HEK293T (cell line): ENCODE data around the gene TMBIM4.

Experiments used
- BHLHE40 ChIP-seq: fragments of 450-650 bp; IDR thresholded peaks from 2 replicates; pipeline ENCODE4 v1.6.1; 2016; ENCODE audit warnings: mild to moderate bottlenecking, moderate library complexity, borderline replicate concordance
- CTBP1 ChIP-seq: fragments of 450-650 bp; IDR thresholded peaks from 2 replicates; pipeline ENCODE4 v1.6.1; 2016; ENCODE audit warnings: borderline replicate concordance
- ELF4 ChIP-seq: fragments of 450-650 bp; IDR thresholded peaks from 2 replicates; pipeline ENCODE4 v1.6.1; 2017; ENCODE audit warnings: antibody characterized with exemption
- FOXA1 ChIP-seq: fragments of 450-650 bp; IDR thresholded peaks from 2 replicates; pipeline ENCODE4 v1.6.1; 2016; ENCODE audit warnings: mild to moderate bottlenecking
- FOXM1 ChIP-seq: fragments of 450-650 bp; IDR thresholded peaks from 2 replicates; pipeline ENCODE4 v1.6.1; 2017; ENCODE audit warnings: mild to moderate bottlenecking, borderline replicate concordance
- HDGF ChIP-seq: fragments of 450-650 bp; IDR thresholded peaks from 2 replicates; pipeline ENCODE4 v1.6.1; 2017; ENCODE audit warnings: antibody characterized with exemption, borderline replicate concordance
- LEF1 ChIP-seq: fragments of 450-650 bp; IDR thresholded peaks from 2 replicates; pipeline ENCODE4 v1.6.1; 2017; ENCODE audit warnings: mild to moderate bottlenecking, borderline replicate concordance
- PKNOX1 ChIP-seq: fragments of 450-650 bp; IDR thresholded peaks from 2 replicates; pipeline ENCODE4 v1.6.1; 2016
- SP1 ChIP-seq: fragments of 450-650 bp; IDR thresholded peaks from 2 replicates; pipeline ENCODE4 v1.6.1; 2017
- ZNF384 ChIP-seq: fragments of 450-650 bp; IDR thresholded peaks from 2 replicates; pipeline ENCODE4 v1.6.1; 2016

GRCh38 chr12:66159123-66159522, 10.7 kb downstream of the TMBIM4 start:
- no peak for TF ChIP-seq BHLHE40
- TF ChIP-seq ELF4 = no peak
- no peak for TF ChIP-seq FOXA1
- no peak for TF ChIP-seq LEF1
- no peak for TF ChIP-seq HDGF
- TF ChIP-seq FOXM1 = no peak
- TF ChIP-seq CTBP1 = no peak
- TF ChIP-seq ZNF384 = no peak
- no peak for TF ChIP-seq PKNOX1
- TF ChIP-seq SP1 = no peak
